HS-5 (cell line): Measurements from ENCODE around the gene LRRC8B.
A peak's percentile ranks its signal among the peaks of the same experiment; 100 is the strongest.
"Not testable (repeated sequence)": the region's sequence is repeated elsewhere in the genome, so short reads cannot be mapped to it uniquely, and the experiment has no call there.

Source experiments
- DNase-seq: peaks from one replicate; pipeline ENCODE4 v3.0.0-alpha.2; 2012; ENCODE audit warnings: low read depth

LRRC8B gene

GRCh38 chr1:89608319-89608983 is 83.8 kb downstream of the LRRC8B start:
- no peak for DNase-seq

GRCh38 chr1:89608984-89609725 is 84.5 kb downstream of the LRRC8B start:
- no peak for DNase-seq

GRCh38 chr1:89609781-89610456 is 85.3 kb downstream of the LRRC8B start:
- DNase-seq = no peak

GRCh38 chr1:89610457-89611011 is 85.9 kb downstream of the LRRC8B start:
- no peak for DNase-seq

- DNase-seq = no peak
These were observed 87.1 kb downstream of the LRRC8B start for GRCh38 chr1:89611721-89612120.

GRCh38 chr1:89613928-89614327 is 89.3 kb downstream of the LRRC8B start:
- DNase-seq = no peak

- DNase-seq = no peak
These were observed 91.3 kb downstream of the LRRC8B start for GRCh38 chr1:89615676-89616598.

GRCh38 chr1:89616844-89617627 is 92.4 kb downstream of the LRRC8B start:
- DNase-seq = no peak

GRCh38 chr1:89620664-89621063 is 96.0 kb downstream of the LRRC8B start:
- DNase-seq = no peak

- no peak for DNase-seq
These were observed 98.3 kb downstream of the LRRC8B start for GRCh38 chr1:89622895-89623294.

- DNase-seq = no peak
These were observed 99.7 kb downstream of the LRRC8B start for GRCh38 chr1:89624314-89624713.

GRCh38 chr1:89624715-89625323 is 100.2 kb downstream of the LRRC8B start:
- DNase-seq = no peak

- no peak for DNase-seq
These were observed 103.0 kb downstream of the LRRC8B start for GRCh38 chr1:89627596-89627962.

- DNase-seq = no peak
These were observed 104.5 kb downstream of the LRRC8B start for GRCh38 chr1:89629146-89629545.

- DNase-seq = not testable (repeated sequence)
These were observed 105.0 kb downstream of the LRRC8B start for GRCh38 chr1:89629600-89629999.

- no peak for DNase-seq
These were observed 105.4 kb downstream of the LRRC8B start for GRCh38 chr1:89630048-89630447.

GRCh38 chr1:89631816-89632656 is 107.4 kb downstream of the LRRC8B start:
- no peak for DNase-seq

- DNase-seq = peak; percentile 39
These were observed 108.1 kb downstream of the LRRC8B start, which contains the start of gene LRRC8C for GRCh38 chr1:89632657-89633247. TSS of gene LRRC8C (plus strand) at chr1:89633120. CDS start at chr1:89686474, 53,354 bp downstream.

- no peak for DNase-seq
These were observed 108.7 kb downstream of the LRRC8B start for GRCh38 chr1:89633248-89633799.
